OCI-LY7 (cell line): Measurements from ENCODE around the gene GSE1. TPM values are rescaled to one million over a fixed set of nuclear protein-coding genes. Genes with fewer than 3 reads are reported as not detected.

Experiments
- BruUV-seq: library from RNA; stranded (reverse); fragments of 400-500 nt; replicated peaks from 2 replicates; lab custom pipeline; 2021; lab: Mats Ljungman, UMichigan
- CTCF ChIA-PET: fragments of 300-600 bp; sonication (Branson Sonifier 250); formaldehyde crosslinking; loops from one replicate; lab custom pipeline; 2022; ENCODE audit warnings: antibody characterized with exemption; ENCODE audit not compliant: unreplicated experiment; lab: Charles Lee
- POLR2A ChIA-PET: fragments of 300-600 bp; sonication (Branson Sonifier 250); formaldehyde crosslinking; loops from one replicate; lab custom pipeline; 2022; ENCODE audit warnings: antibody characterized with exemption; lab: Charles Lee
- DNase-seq: peaks from one replicate; pipeline ENCODE4 v3.0.0-alpha.2; 2015; ENCODE audit warnings: low spot score
- H2AFZ ChIP-seq: fragments of 200-600 bp; sonication (generic), shearing (Covaris generic); 2 replicates; pipeline ENCODE4 v1.6.1; 2014; ENCODE audit warnings: mild to moderate bottlenecking, antibody characterized with exemption, low read length, moderate library complexity
- H3K27ac ChIP-seq: fragments of 200-600 bp; sonication (generic); 2 replicates; pipeline ENCODE4 v1.5.1; 2014; ENCODE audit warnings: mixed run types, low read depth, mild to moderate bottlenecking, moderate library complexity, low read length, inconsistent platforms; ENCODE audit not compliant: poor library complexity, severe bottlenecking
- H3K36me3 ChIP-seq: fragments of 200-600 bp; sonication (generic); 2 replicates; pipeline ENCODE4 v1.6.1; 2014; ENCODE audit warnings: mild to moderate bottlenecking, antibody characterized with exemption, low read length, moderate library complexity, mixed read lengths; ENCODE audit not compliant: insufficient read depth
- H3K4me1 ChIP-seq: fragments of 200-600 bp; sonication (generic); 2 replicates; pipeline ENCODE4 v1.5.1; 2014; ENCODE audit warnings: mild to moderate bottlenecking, low read length; ENCODE audit not compliant: insufficient read depth, poor library complexity, severe bottlenecking
- H3K4me2 ChIP-seq: fragments of 200-600 bp; sonication (generic); 2 replicates; pipeline ENCODE4 v1.6.1; 2014; ENCODE audit warnings: mild to moderate bottlenecking, low read length
- H3K4me3 ChIP-seq: fragments of 200-600 bp; sonication (generic); 2 replicates; pipeline ENCODE4 v1.5.1; 2014; ENCODE audit warnings: mild to moderate bottlenecking, low read depth, low read length; ENCODE audit not compliant: poor library complexity, severe bottlenecking
- H3K79me2 ChIP-seq: fragments of 200-600 bp; sonication (generic); 2 replicates; pipeline ENCODE4 v1.6.1; 2016; ENCODE audit warnings: low read depth, mild to moderate bottlenecking, low read length, moderate library complexity, mixed read lengths; ENCODE audit not compliant: insufficient read depth
- H3K9me2 ChIP-seq: fragments of 200-600 bp; sonication (generic); 2 replicates; pipeline ENCODE4 v1.6.1; 2016; ENCODE audit warnings: mild to moderate bottlenecking, low read length, mixed read lengths; ENCODE audit not compliant: insufficient read depth
- H3K9me3 ChIP-seq: fragments of 200-600 bp; sonication (generic); 2 replicates; pipeline ENCODE4 v1.6.1; 2014; ENCODE audit warnings: mild to moderate bottlenecking, mixed run types, low read length, mixed read lengths
- H4K20me1 ChIP-seq: fragments of 200-600 bp; sonication (generic); 2 replicates; pipeline ENCODE4 v1.6.1; 2014; ENCODE audit warnings: mild to moderate bottlenecking, antibody characterized with exemption, low read length, moderate library complexity, mixed read lengths; ENCODE audit not compliant: insufficient read depth
- EZH2phosphoT487 ChIP-seq: fragments of 200-600 bp; sonication (generic); IDR thresholded peaks from 2 replicates; pipeline ENCODE4 v1.6.1; 2018; ENCODE audit warnings: low read depth, borderline replicate concordance, mild to moderate bottlenecking, mixed run types, antibody characterized with exemption, low read length, moderate library complexity, mixed read lengths
- intact Hi-C: fragments of 100-400 bp; cut with micrococcal nuclease; formaldehyde crosslinking; loops from one replicate; pipeline ENCODE4 v1.10.0; 2022; ENCODE audit not compliant: unreplicated experiment
- total RNA-seq, 2 experiments: library from RNA; depleted of rRNA in 1 of 2; stranded (reverse); fragments of >200 nt in 1 of 2; shearing (Covaris generic) in 1 of 2; gene quantifications; 2 replicates each; pipeline ENCODE4 v1.2.3, GENCODE V29; 2014 to 2022
- TF ChIP-seq, protein P1 (sequence below): fragments of 200-600 bp; sonication (generic); conservative IDR thresholded peaks from 2 replicates; pipeline ENCODE4 v1.5.1; 2014; ENCODE audit warnings: mild to moderate bottlenecking, antibody characterized with exemption, low read length, moderate library complexity, mixed read lengths

The GSE1 gene
- total RNA-seq, 2 experiments from 2014 or later = 30.9 to 66.6 TPM

DNA sequence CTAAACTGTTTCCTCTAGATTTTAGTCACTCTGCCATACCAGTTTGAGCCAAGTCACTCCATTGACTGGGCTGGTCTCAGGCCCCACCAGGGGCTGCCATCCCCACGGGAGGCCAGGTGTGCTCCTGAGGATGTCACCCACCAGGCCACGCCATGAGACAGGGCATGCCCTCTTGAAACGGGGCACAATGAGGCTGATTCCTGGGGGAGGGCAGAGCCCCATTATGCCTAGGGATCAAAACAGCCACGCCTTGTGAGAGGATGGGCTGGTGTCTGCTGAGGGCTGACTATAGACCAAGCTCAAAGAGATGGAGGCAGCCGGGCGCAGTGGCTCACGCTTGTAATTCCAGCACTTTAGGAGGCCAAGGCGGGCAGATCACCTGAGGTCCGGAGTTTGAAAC is 54.1 kb downstream of the GSE1 start:
- Histone ChIP-seq H4K20me1 (no peaks in the 10 kb centered on the region), H3K4me3 (no peak overlapping the region), H3K4me1 (no peaks in the 10 kb centered on the region), H3K9me2 (no peaks in the 10 kb centered on the region), H3K4me2 (no peak overlapping the region), H3K79me2 (no peaks in the 10 kb centered on the region), H3K9me3 (no peaks in the 10 kb centered on the region), H3K27ac (no peak overlapping the region), H3K36me3 (peaks cover 98% of the 10 kb centered on the region), H2AFZ (no peak overlapping the region)
- TF ChIP-seq EZH2phosphoT487 = no peak
- POLR2A ChIA-PET = no interaction called here
- no peak for DNase-seq
- intact Hi-C loops = no loop called here
- CTCF ChIA-PET = no interaction called here
- BruUV-seq = no TSS peak

DNA sequence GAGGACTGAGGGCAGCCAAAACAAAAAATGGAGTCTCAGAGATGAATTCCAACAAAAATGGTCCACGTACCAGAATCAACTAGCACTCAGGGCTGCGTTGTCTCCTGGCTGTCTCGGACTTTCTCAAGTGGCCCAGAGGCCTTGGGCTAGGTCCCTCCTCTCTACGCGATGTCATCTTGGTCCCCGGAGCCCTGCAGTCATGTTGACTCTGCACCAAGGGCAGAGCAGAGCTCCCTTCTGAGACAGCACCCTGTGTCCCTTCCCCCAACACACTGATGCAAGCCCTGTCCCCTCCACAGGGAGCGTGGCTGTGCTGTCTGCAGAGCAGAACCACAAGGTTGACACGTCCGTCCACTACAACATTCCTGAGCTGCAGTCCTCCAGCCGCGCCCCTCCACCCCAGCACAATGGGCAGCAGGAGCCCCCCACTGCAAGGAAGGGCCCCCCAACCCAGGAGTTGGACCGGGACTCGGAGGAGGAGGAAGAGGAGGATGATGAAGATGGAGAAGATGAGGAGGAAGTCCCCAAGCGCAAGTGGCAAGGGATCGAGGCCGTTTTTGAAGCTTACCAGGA is 54.8 kb downstream of the GSE1 start:
- no peaks in the 10 kb centered on the region for H3K4me1 ChIP-seq
- DNase-seq = no peak
- no peaks in the 10 kb centered on the region for H4K20me1 ChIP-seq
- H3K9me2 ChIP-seq = no peaks in the 10 kb centered on the region
- TF ChIP-seq, protein P1, sequence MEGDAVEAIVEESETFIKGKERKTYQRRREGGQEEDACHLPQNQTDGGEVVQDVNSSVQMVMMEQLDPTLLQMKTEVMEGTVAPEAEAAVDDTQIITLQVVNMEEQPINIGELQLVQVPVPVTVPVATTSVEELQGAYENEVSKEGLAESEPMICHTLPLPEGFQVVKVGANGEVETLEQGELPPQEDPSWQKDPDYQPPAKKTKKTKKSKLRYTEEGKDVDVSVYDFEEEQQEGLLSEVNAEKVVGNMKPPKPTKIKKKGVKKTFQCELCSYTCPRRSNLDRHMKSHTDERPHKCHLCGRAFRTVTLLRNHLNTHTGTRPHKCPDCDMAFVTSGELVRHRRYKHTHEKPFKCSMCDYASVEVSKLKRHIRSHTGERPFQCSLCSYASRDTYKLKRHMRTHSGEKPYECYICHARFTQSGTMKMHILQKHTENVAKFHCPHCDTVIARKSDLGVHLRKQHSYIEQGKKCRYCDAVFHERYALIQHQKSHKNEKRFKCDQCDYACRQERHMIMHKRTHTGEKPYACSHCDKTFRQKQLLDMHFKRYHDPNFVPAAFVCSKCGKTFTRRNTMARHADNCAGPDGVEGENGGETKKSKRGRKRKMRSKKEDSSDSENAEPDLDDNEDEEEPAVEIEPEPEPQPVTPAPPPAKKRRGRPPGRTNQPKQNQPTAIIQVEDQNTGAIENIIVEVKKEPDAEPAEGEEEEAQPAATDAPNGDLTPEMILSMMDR = no peak
- no peak for TF ChIP-seq EZH2phosphoT487
- intact Hi-C loops = no loop called here
- no peak overlapping the region for H3K27ac ChIP-seq
- H3K36me3 ChIP-seq = peaks cover 98% of the 10 kb centered on the region
- ChIA-PET POLR2A (interaction anchor here (0.5 kb wide), 1 partner anchor 11 kb away, joined by 4 read pairs; no protein-coding TSS in a partner anchor), CTCF (no interaction called here)
- BruUV-seq = no TSS peak
- no peak overlapping the region for H2AFZ ChIP-seq
- H3K4me3 ChIP-seq = no peak overlapping the region
- no peak overlapping the region for H3K4me2 ChIP-seq
- no peaks in the 10 kb centered on the region for H3K9me3 ChIP-seq
- H3K79me2 ChIP-seq = no peaks in the 10 kb centered on the region

DNA sequence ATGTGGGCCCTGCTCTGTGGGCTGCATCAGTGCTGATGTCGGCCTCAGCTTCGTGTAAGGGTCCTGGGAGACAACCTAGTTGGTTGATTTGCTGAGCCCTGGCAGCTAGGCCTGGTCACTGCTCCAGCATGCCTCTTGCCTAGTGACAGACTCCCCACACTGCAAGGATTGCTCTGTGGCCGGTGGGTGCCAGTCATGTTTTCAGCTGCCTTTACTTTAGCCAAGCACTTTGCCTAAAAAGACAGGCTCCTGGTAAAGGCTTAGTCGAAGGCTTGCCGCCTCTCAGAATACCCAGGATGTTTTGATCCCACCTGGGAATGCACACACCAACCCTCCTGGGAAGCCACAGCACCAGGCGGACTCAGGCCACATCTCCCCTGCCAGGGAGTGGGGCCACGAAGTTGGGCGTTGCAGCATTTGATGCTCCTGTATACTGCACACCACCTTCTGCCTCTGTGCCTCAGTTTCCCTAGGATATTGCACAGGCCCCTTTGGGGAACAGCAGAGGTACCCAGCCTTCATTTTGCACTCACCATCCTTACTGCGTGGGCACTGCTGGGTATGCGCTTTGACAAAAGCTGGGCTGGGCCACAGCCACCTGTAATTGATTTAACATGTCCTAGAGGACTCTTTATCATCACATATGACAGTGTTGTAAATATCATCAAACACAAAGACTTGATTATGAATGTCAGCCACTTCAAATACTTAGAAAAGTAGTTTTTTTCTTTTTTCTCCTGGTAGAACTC is 55.7 kb downstream of the GSE1 start:
- DNase-seq = no peak
- Histone ChIP-seq H3K4me2 (no peak overlapping the region), H3K9me3 (no peaks in the 10 kb centered on the region), H3K9me2 (no peaks in the 10 kb centered on the region), H3K27ac (no peak overlapping the region), H2AFZ (no peak overlapping the region), H3K79me2 (no peaks in the 10 kb centered on the region), H3K4me1 (no peaks in the 10 kb centered on the region), H3K36me3 (peaks cover 98% of the 10 kb centered on the region), H3K4me3 (no peak overlapping the region), H4K20me1 (no peaks in the 10 kb centered on the region)
- no TSS peak for BruUV-seq
- ChIA-PET CTCF (no interaction called here), POLR2A (interaction anchor here (0.5 kb wide), 1 partner anchor 10 kb away, joined by 4 read pairs; no protein-coding TSS in a partner anchor)
- intact Hi-C loops = no loop called here
- TF ChIP-seq, protein P1 = no peak
- no peak for TF ChIP-seq EZH2phosphoT487
